ENCODE data around the gene LACC1.

Gene LACC1

GRCh38 chr13:43879755-43880181 is at the start of gene LACC1:
TSS of gene LACC1 (plus strand) at chr13:43879904. CDS start at chr13:43880986, 1,082 bp downstream.
- peak within 1 kb of the TSS; percentile 89 for H3K9ac ChIP-seq (ENCODE audit: insufficient read length)
- H3K9me3 ChIP-seq (ENCODE audit: low read depth, low read length), result no peaks in the 10 kb centered on the region
- H3K4me3 ChIP-seq, result peak within 1 kb of the TSS; percentile 92
- TF ChIP-seq POLR2AphosphoS5 (IDR thresholded peaks at IDR 0.05; ENCODE audit: borderline replicate concordance, low read depth, low read length), result no peak
- no peak for TF ChIP-seq FOXP2 (optimal IDR thresholded peaks at IDR 0.05; ENCODE audit: control extremely low read depth, extremely low read length, insufficient read depth)
- TF ChIP-seq EZH2 (IDR thresholded peaks at IDR 0.05), result no peak
- no peak for DNase-seq (ENCODE audit: low read depth, low spot score)
- H3K36me3 ChIP-seq (ENCODE audit: insufficient read depth, low read length), result no peaks in the 10 kb centered on the region
- H3K27ac ChIP-seq, result no peak within 1 kb of the TSS

- no peak overlapping the region for H3K4me3 ChIP-seq
- no peak for TF ChIP-seq FOXP2 (optimal IDR thresholded peaks at IDR 0.05; ENCODE audit: control extremely low read depth, extremely low read length, insufficient read depth)
- TF ChIP-seq EZH2 (IDR thresholded peaks at IDR 0.05), result no peak
- TF ChIP-seq POLR2AphosphoS5 (IDR thresholded peaks at IDR 0.05; ENCODE audit: borderline replicate concordance, low read depth, low read length), result no peak
- H3K9ac ChIP-seq (ENCODE audit: insufficient read length), result no peak overlapping the region
- H3K9me3 ChIP-seq (ENCODE audit: low read depth, low read length), result no peaks in the 10 kb centered on the region
- H3K36me3 ChIP-seq (ENCODE audit: insufficient read depth, low read length), result no peaks in the 10 kb centered on the region
- DNase-seq (ENCODE audit: low read depth, low spot score), result no peak
- no peak overlapping the region for H3K27ac ChIP-seq
Observed at GRCh38 chr13:43830497-43830881, 49.2 kb upstream of the LACC1 start.

- no peak overlapping the region for H3K27ac ChIP-seq
Observed at GRCh38 chr13:43831088-43831487, 48.6 kb upstream of the LACC1 start.

GRCh38 chr13:43835701-43836100 is 44.0 kb upstream of the LACC1 start:
- TF ChIP-seq POLR2AphosphoS5 (IDR thresholded peaks at IDR 0.05; ENCODE audit: borderline replicate concordance, low read depth, low read length), result no peak
- TF ChIP-seq EZH2 (IDR thresholded peaks at IDR 0.05), result no peak
- no peak for TF ChIP-seq FOXP2 (optimal IDR thresholded peaks at IDR 0.05; ENCODE audit: control extremely low read depth, extremely low read length, insufficient read depth)

More at GRCh38 chr13:43831088-43831487, 48.6 kb upstream of the LACC1 start:
- H3K4me3 ChIP-seq, result no peak overlapping the region
- no peak for DNase-seq (ENCODE audit: low read depth, low spot score)
- no peak for TF ChIP-seq FOXP2 (optimal IDR thresholded peaks at IDR 0.05; ENCODE audit: control extremely low read depth, extremely low read length, insufficient read depth)
- no peak for TF ChIP-seq EZH2 (IDR thresholded peaks at IDR 0.05)
- TF ChIP-seq POLR2AphosphoS5 (IDR thresholded peaks at IDR 0.05; ENCODE audit: borderline replicate concordance, low read depth, low read length), result no peak
- H3K36me3 ChIP-seq (ENCODE audit: insufficient read depth, low read length), result no peaks in the 10 kb centered on the region
- H3K9ac ChIP-seq (ENCODE audit: insufficient read length), result no peak overlapping the region
- no peaks in the 10 kb centered on the region for H3K9me3 ChIP-seq (ENCODE audit: low read depth, low read length)

GRCh38 chr13:43838909-43839308 is 40.8 kb upstream of the LACC1 start:
- TF ChIP-seq EZH2 (IDR thresholded peaks at IDR 0.05), result no peak
- no peak for TF ChIP-seq POLR2AphosphoS5 (IDR thresholded peaks at IDR 0.05; ENCODE audit: borderline replicate concordance, low read depth, low read length)
- TF ChIP-seq FOXP2 (optimal IDR thresholded peaks at IDR 0.05; ENCODE audit: control extremely low read depth, extremely low read length, insufficient read depth), result no peak
- no peak overlapping the region for H3K9ac ChIP-seq (ENCODE audit: insufficient read length)
- H3K36me3 ChIP-seq (ENCODE audit: insufficient read depth, low read length), result no peaks in the 10 kb centered on the region
- no peaks in the 10 kb centered on the region for H3K9me3 ChIP-seq (ENCODE audit: low read depth, low read length)
- DNase-seq (ENCODE audit: low read depth, low spot score), result no peak
- H3K27ac ChIP-seq, result no peak overlapping the region
- no peak overlapping the region for H3K4me3 ChIP-seq

More at GRCh38 chr13:43835701-43836100, 44.0 kb upstream of the LACC1 start:
- Histone ChIP-seq H3K27ac (no peak overlapping the region), H3K9ac (ENCODE audit: insufficient read length) (no peak overlapping the region), H3K9me3 (ENCODE audit: low read depth, low read length) (no peaks in the 10 kb centered on the region), H3K4me3 (no peak overlapping the region), H3K36me3 (ENCODE audit: insufficient read depth, low read length) (no peaks in the 10 kb centered on the region)
- no peak for DNase-seq (ENCODE audit: low read depth, low spot score)

GRCh38 chr13:43846496-43847158 is 33.1 kb upstream of the LACC1 start:
- H3K9me3 ChIP-seq (ENCODE audit: low read depth, low read length), result peaks cover 4% of the 10 kb centered on the region; the same call in 1 of the 2 replicates
- no peak overlapping the region for H3K27ac ChIP-seq
- DNase-seq (ENCODE audit: low read depth, low spot score), result no peak
- TF ChIP-seq POLR2AphosphoS5 (IDR thresholded peaks at IDR 0.05; ENCODE audit: borderline replicate concordance, low read depth, low read length) (no peak), FOXP2 (optimal IDR thresholded peaks at IDR 0.05; ENCODE audit: control extremely low read depth, extremely low read length, insufficient read depth) (no peak), EZH2 (IDR thresholded peaks at IDR 0.05) (no peak)
- H3K36me3 ChIP-seq (ENCODE audit: insufficient read depth, low read length), result no peaks in the 10 kb centered on the region
- no peak overlapping the region for H3K4me3 ChIP-seq
- H3K9ac ChIP-seq (ENCODE audit: insufficient read length), result no peak overlapping the region

GRCh38 chr13:43848001-43848649 is 31.6 kb upstream of the LACC1 start:
- TF ChIP-seq EZH2 (IDR thresholded peaks at IDR 0.05) (no peak), POLR2AphosphoS5 (IDR thresholded peaks at IDR 0.05; ENCODE audit: borderline replicate concordance, low read depth, low read length) (no peak), FOXP2 (optimal IDR thresholded peaks at IDR 0.05; ENCODE audit: control extremely low read depth, extremely low read length, insufficient read depth) (no peak)
- DNase-seq (ENCODE audit: low read depth, low spot score), result no peak
- H3K4me3 ChIP-seq, result no peak overlapping the region
- H3K9me3 ChIP-seq (ENCODE audit: low read depth, low read length), result peaks cover 4% of the 10 kb centered on the region; the same call in 1 of the 2 replicates
- no peak overlapping the region for H3K27ac ChIP-seq
- H3K9ac ChIP-seq (ENCODE audit: insufficient read length), result no peak overlapping the region
- H3K36me3 ChIP-seq (ENCODE audit: insufficient read depth, low read length), result no peaks in the 10 kb centered on the region

GRCh38 chr13:43850873-43851272 is 28.8 kb upstream of the LACC1 start:
- Histone ChIP-seq H3K9me3 (ENCODE audit: low read depth, low read length) (peaks cover 4% of the 10 kb centered on the region; the same call in 1 of the 2 replicates), H3K36me3 (ENCODE audit: insufficient read depth, low read length) (no peaks in the 10 kb centered on the region), H3K4me3 (no peak overlapping the region), H3K9ac (ENCODE audit: insufficient read length) (no peak overlapping the region), H3K27ac (no peak overlapping the region)
- DNase-seq (ENCODE audit: low read depth, low spot score), result no peak
- TF ChIP-seq POLR2AphosphoS5 (IDR thresholded peaks at IDR 0.05; ENCODE audit: borderline replicate concordance, low read depth, low read length) (no peak), FOXP2 (optimal IDR thresholded peaks at IDR 0.05; ENCODE audit: control extremely low read depth, extremely low read length, insufficient read depth) (no peak), EZH2 (IDR thresholded peaks at IDR 0.05) (no peak)

Measured in SK-N-MC (cell line).